Measurements from ENCODE around the gene PLXDC2. TPM values are rescaled to one million over a fixed set of nuclear protein-coding genes. Genes with fewer than 3 reads are reported as not detected.

The PLXDC2 gene
- total RNA-seq, 1 experiment from 2014 or later, result under 0.01 TPM

DNA sequence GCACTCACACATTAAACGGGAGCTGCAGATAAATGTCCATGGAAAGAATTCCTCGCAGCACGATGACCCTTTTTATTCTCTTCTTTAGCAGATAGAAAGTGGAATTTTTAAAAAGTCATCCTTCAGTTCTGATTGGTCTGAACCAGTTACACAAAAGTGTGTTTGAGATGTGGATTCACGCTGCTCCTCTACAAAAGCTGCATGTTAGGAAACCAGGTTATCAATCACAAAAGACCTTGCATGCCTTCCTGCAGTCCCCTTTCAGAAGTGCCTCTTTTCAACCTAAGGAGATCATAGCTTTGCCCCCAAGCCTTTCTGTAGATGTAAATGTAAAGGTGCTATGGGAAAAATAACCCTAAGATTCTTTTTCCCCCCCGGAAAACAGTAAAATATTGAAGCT is 299.7 kb downstream of the PLXDC2 start:
- Histone ChIP-seq H3K4me3 (no peak overlapping the region), H3K9me3 (no peaks in the 10 kb centered on the region), H3K36me3 (no peaks in the 10 kb centered on the region), H3K27me3 (no peaks in the 10 kb centered on the region)
- DNase-seq, result no peak

GRCh38 chr10:20117471-20117870 is 301.2 kb downstream of the PLXDC2 start:
- Histone ChIP-seq H3K27me3 (no peaks in the 10 kb centered on the region), H3K36me3 (no peaks in the 10 kb centered on the region), H3K9me3 (no peaks in the 10 kb centered on the region), H3K4me3 (no peak overlapping the region)
- DNase-seq, result no peak

GRCh38 chr10:20118119-20118518 is 301.9 kb downstream of the PLXDC2 start:
- no peak for DNase-seq
- Histone ChIP-seq H3K9me3 (no peaks in the 10 kb centered on the region), H3K36me3 (no peaks in the 10 kb centered on the region), H3K4me3 (no peak overlapping the region), H3K27me3 (no peaks in the 10 kb centered on the region)

GRCh38 chr10:20128811-20129210 is 312.6 kb downstream of the PLXDC2 start:
- Histone ChIP-seq H3K4me3 (no peak overlapping the region), H3K36me3 (no peaks in the 10 kb centered on the region), H3K9me3 (no peaks in the 10 kb centered on the region), H3K27me3 (no peaks in the 10 kb centered on the region)
- no peak for DNase-seq

- Histone ChIP-seq H3K27me3 (no peaks in the 10 kb centered on the region), H3K4me3 (no peak overlapping the region), H3K9me3 (no peaks in the 10 kb centered on the region), H3K36me3 (no peaks in the 10 kb centered on the region)
- DNase-seq, result no peak
Observed at GRCh38 chr10:20132816-20133215, 316.6 kb downstream of the PLXDC2 start.

DNA sequence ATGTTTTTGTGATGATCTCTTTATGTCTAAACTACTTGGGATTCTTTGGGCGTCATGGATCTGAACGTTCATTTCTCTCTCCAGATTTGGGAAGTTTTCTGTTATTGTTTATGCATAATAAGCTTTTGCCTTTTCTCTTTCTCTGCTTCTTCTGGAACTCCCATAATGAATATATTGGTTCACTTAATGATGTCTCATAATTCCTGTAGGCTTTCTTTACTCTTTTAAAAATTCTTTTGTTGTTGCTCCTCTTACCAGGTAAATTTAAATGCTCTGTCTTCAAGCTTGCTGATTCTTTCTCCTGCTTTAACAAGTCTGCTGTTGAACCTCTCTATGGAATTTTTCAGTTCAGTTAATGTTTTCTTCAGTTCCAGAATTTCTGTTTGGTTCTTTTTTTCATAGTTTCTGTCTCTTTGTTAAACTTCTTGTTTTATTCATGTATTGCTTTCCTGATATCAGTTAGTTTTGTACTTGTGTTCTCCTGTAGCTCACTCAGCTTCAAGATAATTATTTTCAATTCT is 317.5 kb downstream of the PLXDC2 start:
- no peak for DNase-seq
- H3K36me3 ChIP-seq, result no peaks in the 10 kb centered on the region
- no peaks in the 10 kb centered on the region for H3K27me3 ChIP-seq
- no peak overlapping the region for H3K4me3 ChIP-seq
- H3K9me3 ChIP-seq, result no peaks in the 10 kb centered on the region

GRCh38 chr10:20142311-20142710 is 326.1 kb downstream of the PLXDC2 start:
- DNase-seq, result no peak

GRCh38 chr10:20144268-20144667 is 328.0 kb downstream of the PLXDC2 start:
- Histone ChIP-seq H3K9me3 (no peaks in the 10 kb centered on the region), H3K27me3 (no peaks in the 10 kb centered on the region), H3K36me3 (no peaks in the 10 kb centered on the region), H3K4me3 (no peak overlapping the region)
- DNase-seq, result no peak

More at GRCh38 chr10:20142311-20142710, 326.1 kb downstream of the PLXDC2 start:
- Histone ChIP-seq H3K27me3 (no peaks in the 10 kb centered on the region), H3K4me3 (no peak overlapping the region), H3K36me3 (no peaks in the 10 kb centered on the region), H3K9me3 (no peaks in the 10 kb centered on the region)

DNA sequence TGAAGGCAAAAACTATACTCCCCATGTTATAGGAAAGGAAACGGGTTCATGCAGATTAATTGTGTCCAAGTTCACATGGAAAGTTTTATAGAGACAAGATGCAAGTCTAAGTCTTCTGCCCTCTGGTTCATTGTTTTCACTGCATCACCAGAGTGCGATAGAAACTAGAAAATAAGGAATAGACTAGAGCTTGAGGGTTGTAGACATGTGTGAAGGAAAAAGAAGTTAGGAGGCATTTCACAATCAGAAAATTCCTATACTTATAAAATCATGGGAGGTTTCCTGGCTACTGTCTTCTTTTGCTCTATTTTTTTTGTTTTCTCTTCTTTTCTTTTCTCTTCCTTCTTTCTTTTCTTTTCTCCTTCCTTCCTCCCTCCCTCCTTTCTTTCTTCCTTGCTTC is 329.8 kb downstream of the PLXDC2 start:
- no peaks in the 10 kb centered on the region for H3K36me3 ChIP-seq
- no peak for DNase-seq
- no peaks in the 10 kb centered on the region for H3K9me3 ChIP-seq
- H3K27me3 ChIP-seq, result no peaks in the 10 kb centered on the region
- no peak overlapping the region for H3K4me3 ChIP-seq

DNA sequence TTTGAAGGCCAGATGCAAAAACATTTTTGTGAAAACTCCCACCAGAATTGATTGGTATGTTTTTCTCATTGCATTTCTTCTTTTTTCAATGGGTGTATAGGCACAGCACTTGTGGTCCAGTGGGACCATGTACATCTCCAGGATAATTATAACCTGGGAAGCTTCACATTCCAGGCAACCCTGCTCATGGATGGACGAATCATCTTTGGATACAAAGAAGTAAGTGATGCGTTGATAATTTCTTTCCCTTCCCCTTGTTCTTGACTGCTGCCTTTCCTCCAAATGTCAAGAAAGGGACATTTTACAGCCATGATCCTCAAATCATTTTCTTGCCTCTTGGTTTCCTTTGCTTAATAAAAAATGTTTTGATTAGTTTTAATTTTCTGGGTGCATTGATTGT is 331.5 kb downstream of the PLXDC2 start:
- Histone ChIP-seq H3K27me3 (no peaks in the 10 kb centered on the region), H3K36me3 (no peaks in the 10 kb centered on the region), H3K4me3 (no peak overlapping the region), H3K9me3 (no peaks in the 10 kb centered on the region)
- no peak for DNase-seq

- Histone ChIP-seq H3K36me3 (no peaks in the 10 kb centered on the region), H3K9me3 (no peaks in the 10 kb centered on the region), H3K4me3 (no peak overlapping the region), H3K27me3 (no peaks in the 10 kb centered on the region)
- no peak for DNase-seq
Observed at GRCh38 chr10:20156511-20156910, 340.3 kb downstream of the PLXDC2 start.

DNA sequence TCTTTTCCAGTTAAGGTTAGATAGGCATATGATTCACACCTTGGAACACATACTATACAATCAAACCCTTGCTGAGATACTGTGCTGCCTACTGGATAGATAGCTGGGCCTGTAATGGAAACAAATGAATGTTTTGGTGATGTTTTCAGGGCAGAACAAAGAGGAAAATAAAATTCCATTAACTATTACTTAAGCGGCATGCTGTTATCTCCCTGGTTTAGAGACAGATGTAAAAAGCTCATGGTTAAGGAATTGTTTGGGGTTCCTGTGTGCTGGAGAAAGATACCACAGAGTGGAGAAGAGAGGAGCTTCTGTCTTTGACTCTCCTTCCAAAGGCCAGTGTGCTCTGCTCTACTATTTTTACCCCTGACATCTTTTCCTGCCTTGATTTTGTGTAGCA is 341.1 kb downstream of the PLXDC2 start:
- no peaks in the 10 kb centered on the region for H3K27me3 ChIP-seq
- H3K4me3 ChIP-seq, result no peak overlapping the region
- no peaks in the 10 kb centered on the region for H3K36me3 ChIP-seq
- no peaks in the 10 kb centered on the region for H3K9me3 ChIP-seq
- DNase-seq, result no peak

- H3K4me3 ChIP-seq, result no peak overlapping the region
- H3K36me3 ChIP-seq, result no peaks in the 10 kb centered on the region
- no peaks in the 10 kb centered on the region for H3K27me3 ChIP-seq
- no peaks in the 10 kb centered on the region for H3K9me3 ChIP-seq
- DNase-seq, result no peak
Observed at GRCh38 chr10:20158086-20158485, 341.9 kb downstream of the PLXDC2 start.

DNA sequence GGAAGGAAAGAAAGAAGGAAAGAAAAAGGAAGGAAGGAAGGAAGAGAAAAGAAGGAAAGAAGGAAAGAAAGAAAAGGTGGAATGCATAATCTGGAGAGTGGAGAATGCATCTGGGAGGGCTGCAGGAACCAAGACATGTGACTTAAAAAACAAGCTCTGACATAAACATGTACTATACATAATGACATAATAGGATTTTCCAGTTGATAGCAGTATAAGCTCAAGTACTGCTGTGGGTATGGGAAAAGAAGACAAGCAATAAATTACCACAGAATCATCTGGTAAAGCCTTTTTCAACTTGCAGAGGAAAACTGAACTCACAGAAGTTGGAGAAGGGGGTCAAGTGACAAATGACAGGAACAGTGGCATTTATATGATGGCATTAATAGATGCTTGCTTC is 345.9 kb downstream of the PLXDC2 start:
- Histone ChIP-seq H3K27me3 (no peaks in the 10 kb centered on the region), H3K36me3 (no peaks in the 10 kb centered on the region), H3K4me3 (no peak overlapping the region), H3K9me3 (no peaks in the 10 kb centered on the region)
- no peak for DNase-seq

GRCh38 chr10:20166096-20166675 is 350.0 kb downstream of the PLXDC2 start:
- H3K36me3 ChIP-seq, result no peaks in the 10 kb centered on the region
- H3K9me3 ChIP-seq, result no peaks in the 10 kb centered on the region
- no peaks in the 10 kb centered on the region for H3K27me3 ChIP-seq
- H3K4me3 ChIP-seq, result no peak overlapping the region
- DNase-seq, result no peak

DNA sequence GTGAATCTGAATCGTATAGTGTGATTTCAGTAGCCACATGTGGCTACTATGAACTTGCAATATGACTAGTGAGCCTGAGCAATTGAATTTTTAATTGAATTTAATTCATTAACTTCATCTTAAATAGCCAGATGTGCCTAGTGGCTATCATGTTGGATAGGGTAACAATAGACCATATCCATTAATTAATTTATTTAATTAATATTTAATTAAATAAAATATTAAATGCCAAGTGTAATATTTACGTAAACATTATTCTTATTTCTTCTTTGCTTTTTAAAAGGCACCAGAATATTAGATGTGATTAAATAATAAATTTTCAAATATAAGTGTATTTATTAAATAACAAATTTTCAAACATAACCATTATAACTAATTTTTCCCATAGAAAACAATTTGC is 354.4 kb downstream of the PLXDC2 start:
- no peak for DNase-seq
- H3K9me3 ChIP-seq, result no peaks in the 10 kb centered on the region

GRCh38 chr10:20173046-20173445 is 356.8 kb downstream of the PLXDC2 start:
- Histone ChIP-seq H3K36me3 (no peaks in the 10 kb centered on the region), H3K27me3 (no peaks in the 10 kb centered on the region), H3K4me3 (no peak overlapping the region), H3K9me3 (no peaks in the 10 kb centered on the region)
- DNase-seq, result no peak

More for the DNA sequence above, 354.4 kb downstream of the PLXDC2 start:
- no peaks in the 10 kb centered on the region for H3K36me3 ChIP-seq
- no peaks in the 10 kb centered on the region for H3K27me3 ChIP-seq
- no peak overlapping the region for H3K4me3 ChIP-seq

DNA sequence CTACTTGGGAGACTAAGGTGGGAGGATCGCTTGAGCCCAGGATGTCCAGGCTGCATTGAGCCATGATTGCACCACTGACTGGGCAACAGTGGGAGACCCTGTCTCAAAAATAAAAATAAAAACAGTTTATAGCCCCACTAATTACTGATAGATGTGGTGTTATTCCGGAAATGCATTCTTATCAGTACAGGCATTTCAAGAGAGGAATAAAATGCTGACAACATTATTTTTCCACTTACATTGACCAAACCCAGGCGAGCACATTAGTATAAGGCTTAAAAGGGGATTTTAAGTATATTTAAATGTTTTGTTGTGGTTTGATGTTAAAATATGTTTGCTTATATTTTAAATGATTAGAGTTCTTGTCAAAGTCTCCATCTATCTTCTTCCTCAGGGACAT is 359.5 kb downstream of the PLXDC2 start:
- H3K9me3 ChIP-seq, result no peaks in the 10 kb centered on the region
- H3K36me3 ChIP-seq, result no peaks in the 10 kb centered on the region
- DNase-seq, result no peak
- H3K27me3 ChIP-seq, result no peaks in the 10 kb centered on the region
- H3K4me3 ChIP-seq, result no peak overlapping the region

GRCh38 chr10:20180766-20181165 is 364.5 kb downstream of the PLXDC2 start:
- no peak for DNase-seq
- Histone ChIP-seq H3K9me3 (no peaks in the 10 kb centered on the region), H3K36me3 (no peaks in the 10 kb centered on the region), H3K4me3 (no peak overlapping the region), H3K27me3 (no peaks in the 10 kb centered on the region)

Measured in MG63 (cell line).